T follicular helper cell (primary cell): ENCODE measurements around the gene IL31RA.
"Not testable (repeated sequence)": the region's sequence is repeated elsewhere in the genome, so short reads cannot be mapped to it uniquely, and the experiment has no call there.

Experiments
- DNase-seq: peaks from one replicate; pipeline ENCODE4 v3.0.0-alpha.2; 2020; ENCODE audit warnings: low read depth
- total RNA-seq, 2 experiments: gene quantifications; one replicate each; lab custom pipeline; 2026; lab: John Stamatoyannopoulos, UW

IL31RA gene
- total RNA-seq: 0 to 0.18 reads per million in 2 experiments

DNA sequence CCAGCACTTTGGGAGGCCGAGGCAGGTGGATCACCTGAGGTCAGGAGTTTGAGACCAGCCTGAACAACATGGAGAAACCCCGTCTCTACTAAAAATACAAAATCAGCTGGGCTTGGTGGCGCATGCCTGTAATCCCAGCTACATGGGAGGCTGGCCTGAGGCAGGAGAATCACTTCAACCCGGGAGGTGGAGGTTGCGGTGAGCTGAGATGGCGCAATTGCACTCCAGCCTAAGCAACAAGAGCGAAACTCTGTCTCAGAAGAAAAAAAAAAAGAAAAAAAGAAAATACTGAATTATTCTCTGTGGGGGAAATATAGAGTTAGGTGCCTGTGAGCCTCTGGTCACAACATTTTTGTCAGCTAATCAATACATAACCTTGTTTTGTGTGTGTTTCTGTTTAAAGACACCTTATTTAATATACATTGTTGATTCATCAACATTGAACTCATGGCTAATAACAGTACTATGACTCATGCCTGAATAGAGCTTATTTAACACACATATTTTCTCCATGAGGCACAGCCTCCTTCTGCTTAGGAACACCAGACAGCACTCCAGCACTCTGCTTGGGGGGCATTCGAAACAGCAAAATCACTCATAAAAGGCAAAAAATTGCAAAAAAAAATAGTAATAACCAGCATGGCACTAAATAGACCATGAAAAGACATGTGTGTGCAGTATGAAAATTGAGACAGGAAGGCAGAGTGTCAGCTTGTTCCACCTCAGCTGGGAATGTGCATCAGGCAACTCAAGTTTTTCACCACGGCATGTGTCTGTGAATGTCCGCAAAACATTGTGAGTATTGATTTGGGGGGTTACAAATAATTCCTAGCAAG lies at the start of gene IL31RA:
Gene IL31RA (plus strand): TSS at position 519 of the 836 bp plus-strand sequence. CDS start 214 bp downstream, at position 733.
- no peak for DNase-seq

- DNase-seq: not testable (repeated sequence)
Measured at GRCh38 chr5:55808814-55809213, 42.3 kb upstream of the IL31RA start.

DNA sequence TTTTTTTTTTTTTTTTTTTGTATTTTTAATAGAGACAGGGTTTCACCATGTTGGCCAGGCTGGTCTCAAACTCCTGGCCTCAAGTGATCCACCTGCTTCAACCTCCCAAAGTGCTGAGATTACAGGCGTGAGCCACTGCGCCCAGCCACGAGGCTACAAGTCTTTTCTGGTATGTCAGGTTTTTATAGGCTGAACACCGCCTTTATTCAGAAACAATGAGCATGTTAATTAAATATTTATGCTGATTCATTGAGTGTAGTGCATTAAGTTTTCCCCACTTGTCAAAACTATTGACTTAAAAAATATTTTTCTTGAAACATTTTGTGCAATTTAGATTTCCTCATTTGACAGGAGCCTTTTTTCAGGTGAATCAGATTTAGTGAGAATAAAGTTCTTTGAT lies 35.2 kb upstream of the IL31RA start:
- not testable (repeated sequence) for DNase-seq

GRCh38 chr5:55816342-55816741 lies 34.8 kb upstream of the IL31RA start:
- DNase-seq: no peak

DNA sequence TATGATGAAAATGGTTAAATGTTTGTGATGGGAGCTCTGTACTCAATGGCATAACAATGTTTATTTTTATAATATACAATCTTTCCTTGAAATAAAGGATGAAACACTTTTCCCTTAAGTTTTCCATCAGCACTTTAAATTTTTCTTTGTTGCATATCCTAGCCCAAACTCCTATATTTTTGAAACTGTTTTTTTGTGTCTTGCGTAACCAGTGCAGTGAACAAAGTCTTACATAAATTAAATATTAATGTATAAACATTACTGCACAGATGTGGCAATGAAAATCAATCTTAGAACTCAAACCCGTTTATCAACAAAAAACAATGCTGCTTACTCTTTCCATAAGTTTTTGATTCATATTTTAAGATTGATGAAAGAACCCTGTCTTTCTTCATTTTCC lies 34.1 kb upstream of the IL31RA start:
- no peak for DNase-seq

- no peak for DNase-seq
Measured at GRCh38 chr5:55820488-55820887, 30.7 kb upstream of the IL31RA start.

DNA sequence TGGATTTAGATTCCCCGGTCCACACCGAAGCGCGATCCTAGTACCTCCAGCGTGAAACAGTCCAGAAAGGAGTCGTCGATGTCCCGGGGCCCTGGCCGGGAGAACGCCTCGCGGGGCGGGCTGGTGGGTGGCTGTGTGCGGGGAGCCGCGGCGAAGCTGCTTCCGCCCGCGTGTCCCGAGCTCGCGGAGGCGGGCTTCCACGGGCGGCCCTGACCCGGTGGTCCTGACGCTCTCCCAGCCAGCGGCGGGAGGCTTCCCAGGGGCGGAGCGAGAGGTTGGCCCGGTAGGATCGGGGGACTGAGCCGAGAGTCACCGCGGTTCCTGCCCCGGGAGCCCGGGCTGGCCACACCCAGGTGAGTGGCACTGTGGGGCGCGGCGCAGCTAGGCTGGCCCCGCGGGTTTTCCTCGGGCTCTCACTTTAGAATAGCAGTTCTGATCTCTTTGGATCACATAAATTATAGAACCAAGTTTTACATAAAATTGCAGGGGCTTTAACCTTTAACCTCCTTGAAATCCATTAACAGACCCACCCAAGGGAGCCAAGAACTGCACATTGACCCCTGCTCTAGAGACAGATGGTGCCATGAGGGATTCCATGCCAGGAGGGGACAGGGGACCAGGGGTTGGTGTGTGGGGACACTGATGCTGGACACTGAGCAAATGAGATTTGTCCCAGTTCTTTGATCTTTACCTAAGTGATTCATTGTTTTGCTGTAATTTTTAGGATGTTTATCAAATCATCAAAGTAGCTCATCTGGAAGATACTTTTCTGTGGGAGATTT lies 29.2 kb upstream of the IL31RA start:
- no peak for DNase-seq

- no peak for DNase-seq
Measured at GRCh38 chr5:55823151-55823796, 27.9 kb upstream of the IL31RA start.

DNA sequence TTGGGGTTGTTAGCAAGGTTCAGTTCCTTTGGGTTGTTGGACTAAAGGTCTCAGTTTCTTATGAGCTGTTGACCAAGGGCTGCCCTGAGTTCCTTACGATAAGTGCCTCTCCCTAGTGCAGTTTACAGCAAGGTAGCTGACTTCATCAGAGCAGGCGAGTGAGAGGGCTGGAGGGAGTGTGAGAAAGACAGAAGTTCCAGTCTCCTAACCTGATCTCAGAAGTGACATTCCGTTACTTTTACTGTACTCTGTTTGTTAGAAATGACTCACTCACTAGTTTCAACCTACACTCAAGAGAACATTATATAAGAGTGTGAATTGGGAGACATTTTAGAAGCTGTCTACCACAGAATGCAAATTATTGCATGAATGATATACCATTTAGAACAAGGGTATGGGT lies 21.2 kb upstream of the IL31RA start:
- no peak for DNase-seq

- DNase-seq: no peak
Measured at GRCh38 chr5:55832446-55832845, 18.7 kb upstream of the IL31RA start.

DNA sequence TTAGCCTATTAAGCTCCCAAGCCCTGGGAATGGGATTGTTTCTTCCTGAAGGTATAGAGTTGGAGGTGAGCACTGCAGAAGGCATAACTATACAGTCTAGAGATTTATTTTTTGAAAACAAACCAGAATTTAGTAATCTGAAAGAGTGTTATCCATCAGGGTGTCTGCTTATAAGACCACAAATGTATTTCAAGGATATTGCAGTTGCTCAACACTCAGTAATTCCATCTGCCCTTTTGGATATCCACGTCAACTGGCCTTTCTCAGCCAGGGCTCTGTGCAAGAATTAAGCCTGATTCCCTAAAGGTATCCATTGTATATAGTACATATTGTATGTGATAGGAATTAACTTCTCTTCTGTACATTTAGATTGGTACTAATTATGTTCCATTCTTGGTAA lies 15.0 kb upstream of the IL31RA start:
- no peak for DNase-seq

DNA sequence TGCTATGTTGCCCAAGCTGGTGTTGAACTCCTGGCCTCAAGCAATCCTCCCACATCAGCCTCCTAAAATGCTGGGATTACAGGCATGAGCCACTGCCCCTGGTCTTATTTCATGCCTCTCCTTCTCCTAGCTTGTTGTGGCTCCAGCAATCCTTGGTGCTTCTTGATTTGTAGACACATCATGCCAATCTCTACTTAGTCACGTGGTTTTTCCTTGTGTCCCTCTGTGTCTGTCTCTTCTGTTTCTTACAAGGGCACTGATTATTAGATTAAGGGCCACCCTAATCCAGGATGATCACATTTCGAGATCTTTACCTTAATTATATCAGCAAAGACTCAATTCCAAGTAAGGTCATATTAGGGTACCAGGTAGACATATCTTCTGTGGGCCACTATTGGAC lies 9.2 kb upstream of the IL31RA start:
- DNase-seq: no peak

DNA sequence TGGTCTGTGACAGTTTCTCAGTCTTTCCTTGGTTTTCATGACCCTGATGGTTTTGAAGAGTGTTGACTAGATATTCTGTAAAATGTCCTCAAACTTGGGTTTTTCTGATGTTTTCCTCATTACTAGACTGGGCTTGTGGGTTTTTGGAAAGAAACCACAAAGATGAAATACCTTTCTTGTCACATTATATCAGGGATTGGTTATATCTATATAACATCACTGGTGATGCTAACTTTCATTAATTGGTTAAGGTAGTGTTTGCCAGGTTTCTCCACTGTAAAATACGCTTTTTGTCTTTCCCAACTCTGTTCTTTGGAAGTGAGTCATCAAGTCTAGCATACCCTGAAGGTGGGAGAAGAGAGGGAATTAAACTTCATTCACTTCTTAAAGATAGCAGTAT lies 3.3 kb upstream of the IL31RA start:
- DNase-seq: no peak

GRCh38 chr5:55848783-55849182 lies 2.4 kb upstream of the IL31RA start:
- no peak for DNase-seq

DNA sequence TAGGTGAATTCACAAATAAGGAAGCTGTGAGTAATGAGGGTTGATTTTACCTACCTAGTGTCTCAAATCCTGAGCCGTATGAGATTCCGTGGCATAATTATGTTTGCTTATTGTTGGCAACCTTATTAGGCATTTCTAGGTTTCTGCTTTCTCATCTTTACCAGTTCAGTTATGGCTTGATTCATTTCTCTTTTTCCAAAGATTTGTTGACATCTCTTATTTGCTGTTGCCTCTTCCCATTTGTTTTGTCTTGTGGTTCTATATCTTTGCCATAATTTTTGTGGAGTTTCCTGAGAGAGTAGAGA lies 470 bp downstream of the IL31RA start:
- no peak for DNase-seq

DNA sequence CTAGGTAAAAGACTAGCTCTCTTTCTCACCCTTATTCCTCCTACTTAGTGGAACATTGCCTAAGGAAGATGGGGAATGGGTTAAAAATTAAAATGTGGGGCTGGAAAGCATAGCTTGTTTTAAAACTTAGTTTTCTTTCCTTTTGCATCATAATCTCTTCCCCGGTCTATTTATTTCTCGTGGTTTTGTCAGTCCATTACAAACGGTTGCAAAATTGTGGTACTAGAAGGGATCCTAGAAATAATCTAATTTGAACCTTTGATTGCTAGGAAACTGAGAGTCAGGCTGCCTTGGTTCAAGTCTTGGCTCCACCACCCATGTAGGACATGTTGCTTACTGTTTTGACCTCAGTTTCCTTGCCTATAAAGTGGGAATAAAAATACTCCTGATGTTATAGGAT lies 1.3 kb downstream of the IL31RA start:
- no peak for DNase-seq

DNA sequence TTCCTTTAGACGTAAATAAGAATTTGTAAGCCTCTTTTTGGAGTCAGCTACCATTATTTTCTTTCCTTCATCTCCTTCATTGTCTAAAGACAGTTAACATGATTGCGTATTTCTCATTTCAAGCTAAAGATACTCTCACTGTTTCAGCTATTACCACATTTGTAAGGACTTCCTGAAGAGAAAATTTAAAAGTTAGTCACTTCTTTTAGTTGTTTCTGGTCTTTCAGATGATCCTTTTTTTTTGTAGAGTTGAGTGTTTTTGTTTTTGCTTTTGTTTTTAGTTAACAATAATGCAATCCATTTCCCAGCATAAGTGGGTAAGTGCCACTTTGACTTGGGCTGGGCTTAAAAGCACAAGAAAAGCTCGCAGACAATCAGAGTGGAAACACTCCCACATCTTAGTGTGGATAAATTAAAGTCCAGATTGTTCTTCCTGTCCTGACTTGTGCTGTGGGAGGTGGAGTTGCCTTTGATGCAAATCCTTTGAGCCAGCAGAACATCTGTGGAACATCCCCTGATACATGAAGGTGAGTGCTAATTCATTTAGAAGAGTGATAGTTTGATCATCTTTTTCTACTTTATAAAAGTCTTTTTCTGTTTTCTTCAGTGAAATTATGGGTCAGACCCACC lies 2.0 kb downstream of the IL31RA start:
- no peak for DNase-seq

GRCh38 chr5:55853818-55854217 lies 2.7 kb downstream of the IL31RA start:
- no peak for DNase-seq

DNA sequence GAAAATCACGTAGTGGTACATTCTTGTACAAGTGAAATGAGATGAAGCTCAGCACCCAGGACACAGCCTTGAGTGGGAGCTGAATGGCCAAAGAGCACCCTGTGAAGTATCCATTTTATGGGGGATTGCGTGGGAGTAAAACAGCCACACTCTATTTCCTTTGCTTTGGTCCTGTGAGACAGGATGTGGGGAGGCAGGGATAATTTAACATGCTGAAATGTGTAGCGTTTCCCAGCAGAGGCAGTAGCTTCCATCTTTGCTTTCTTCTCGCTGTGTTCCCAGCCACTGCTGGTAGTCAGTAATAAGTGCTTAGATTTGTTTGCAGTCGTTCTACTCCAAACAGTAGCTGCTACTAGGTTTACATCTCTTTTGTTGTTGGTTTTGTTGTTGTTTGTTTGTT lies 4.4 kb downstream of the IL31RA start:
- DNase-seq: no peak

- DNase-seq: no peak
Measured at GRCh38 chr5:55856516-55857246, 5.5 kb downstream of the IL31RA start.

DNA sequence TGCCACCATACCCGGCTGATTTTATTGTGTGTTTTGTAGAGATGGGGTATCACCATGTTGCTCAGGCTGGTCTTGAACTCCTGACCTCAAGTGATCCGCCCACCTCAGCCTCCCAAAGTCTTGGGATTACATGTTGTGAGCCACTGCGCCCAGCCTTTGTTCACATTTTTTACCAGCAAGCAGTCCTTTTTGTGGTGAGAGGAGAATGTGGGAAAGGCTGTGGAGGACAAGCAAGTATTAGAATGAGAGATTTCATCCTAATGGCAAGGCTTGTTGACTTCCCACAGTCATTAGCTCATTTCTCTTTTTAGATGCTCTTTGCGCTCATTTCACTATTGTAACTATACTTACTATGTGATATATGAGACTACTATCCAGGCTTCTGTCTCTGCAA lies 6.1 kb downstream of the IL31RA start:
- no peak for DNase-seq

GRCh38 chr5:55858104-55858503 lies 6.9 kb downstream of the IL31RA start:
- DNase-seq: no peak
